MM.1S (cell line): ENCODE data around the gene ADCK2.
"Not testable (repeated sequence)": the region's sequence is repeated elsewhere in the genome, so short reads cannot be mapped to it uniquely, and the experiment has no call there.

Source experiments
- CTCF ChIP-seq: fragments of 300-600 bp; sonication (generic); IDR thresholded peaks from 2 replicates; pipeline ENCODE4 v1.5.1; 2016; ENCODE audit warnings: antibody characterized with exemption, low read length, mixed read lengths
- EZH2 ChIP-seq: fragments of 300-600 bp; sonication (generic); optimal IDR thresholded peaks from 2 replicates; pipeline ENCODE3; 2017; ENCODE audit warnings: low read depth, mild to moderate bottlenecking, antibody characterized with exemption, low read length, mixed read lengths
- EZH2phosphoT487 ChIP-seq: fragments of 300-600 bp; sonication (generic); IDR thresholded peaks from 2 replicates; pipeline ENCODE4 v1.6.1; 2018; ENCODE audit warnings: antibody characterized with exemption, low read length

DNA sequence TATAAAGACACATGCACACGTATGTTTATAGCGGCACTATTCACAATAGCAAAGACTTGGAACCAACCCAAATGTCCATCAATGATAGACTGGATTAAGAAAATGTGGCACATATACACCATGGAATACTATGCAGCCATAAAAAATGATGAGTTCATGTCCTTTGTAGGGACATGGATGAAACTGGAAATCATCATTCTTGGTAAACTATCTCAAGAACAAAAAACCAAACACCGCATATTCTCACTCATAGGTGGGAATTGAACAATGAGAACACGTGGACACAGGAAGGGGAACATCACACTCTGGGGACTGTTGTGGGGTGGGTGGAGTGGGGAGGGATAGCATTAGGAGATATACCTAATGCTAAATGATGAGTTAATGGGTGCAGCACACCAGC is 70.5 kb downstream of the ADCK2 start:
- not testable (repeated sequence) for TF ChIP-seq CTCF, EZH2, EZH2phosphoT487
